ENCODE measurements around the gene SELPLG.

Gene SELPLG

DNA sequence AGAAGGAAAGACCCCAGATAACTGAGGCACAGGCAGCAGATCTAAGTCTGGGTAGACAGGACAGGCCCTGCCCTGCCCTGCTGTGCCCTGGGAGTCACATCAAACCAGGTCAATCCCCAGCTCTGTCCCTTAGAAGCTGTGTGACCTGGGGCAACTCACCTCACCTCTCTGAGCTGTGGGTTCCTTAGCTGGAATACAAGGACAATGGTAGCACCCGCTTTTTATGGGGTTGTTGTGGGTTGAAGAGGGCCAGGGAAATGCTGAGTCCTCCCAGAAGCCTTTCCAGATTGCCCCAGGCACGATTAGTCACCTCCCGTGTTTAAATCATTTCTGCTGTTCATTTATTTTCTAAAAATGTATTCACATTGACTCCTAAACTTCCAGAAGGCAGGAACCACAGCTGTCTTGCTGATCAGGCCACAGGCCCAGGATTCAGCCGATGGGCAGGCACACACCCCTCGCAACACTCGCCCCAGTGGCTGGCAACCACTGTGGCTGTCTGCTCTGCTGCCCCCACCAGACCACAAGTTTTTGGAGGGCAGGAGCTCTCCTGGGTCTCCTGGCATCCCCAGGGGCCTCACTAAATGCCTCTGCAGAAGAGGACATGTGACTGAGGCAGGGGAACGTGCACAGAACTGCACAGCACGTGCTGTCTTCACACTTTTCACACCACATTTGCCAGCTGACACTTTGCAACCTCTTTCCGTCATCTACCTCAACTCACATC, 3.0 kb downstream of the SELPLG start:
- peak overlapping the region; percentile 28 for H3K9ac ChIP-seq (ENCODE audit: low read depth, low read length, poor library complexity, severe bottlenecking)
- peaks cover 6% of the 10 kb centered on the region; the same call in 1 of the 2 replicates for H3F3A ChIP-seq (ENCODE audit: low read depth)
- no peaks in the 10 kb centered on the region for H3K36me3 ChIP-seq (ENCODE audit: insufficient read depth, low read length)
- peaks cover 67% of the 10 kb centered on the region for H3K4me1 ChIP-seq (ENCODE audit: insufficient read depth, low read length, poor library complexity, severe bottlenecking)
- no peak overlapping the region for H2AFZ ChIP-seq (ENCODE audit: low read length)
- TF ChIP-seq CTCF (conservative IDR thresholded peaks at IDR 0.05; ENCODE audit: low read length) (no peak), EZH2phosphoT487 (IDR thresholded peaks at IDR 0.05; ENCODE audit: borderline replicate concordance) (no peak)
- H3K27me3 ChIP-seq (ENCODE audit: insufficient read depth, low read length, poor library complexity, severe bottlenecking): no peaks in the 10 kb centered on the region
- peaks cover 3% of the 10 kb centered on the region; the same call in 1 of the 2 replicates for H3K79me2 ChIP-seq (ENCODE audit: insufficient read depth, low read length)
- no peak overlapping the region for H3K4me3 ChIP-seq (ENCODE audit: low read length, poor library complexity, severe bottlenecking)
- H3K4me2 ChIP-seq (ENCODE audit: low read depth, low read length, poor library complexity, severe bottlenecking): peak overlapping the region; percentile 80
- no peaks in the 10 kb centered on the region for H3K9me3 ChIP-seq (ENCODE audit: insufficient read depth, low read depth, low read length)
- no peaks in the 10 kb centered on the region for H3K9me2 ChIP-seq (replicated peaks; ENCODE audit: low read depth, low read length)
- no peaks in the 10 kb centered on the region for H4K20me1 ChIP-seq (ENCODE audit: insufficient read depth, low read length, poor library complexity, severe bottlenecking)

- H3F3A ChIP-seq (ENCODE audit: low read depth): peaks cover 3% of the 10 kb centered on the region; the same call in 1 of the 2 replicates
- H3K79me2 ChIP-seq (ENCODE audit: insufficient read depth, low read length): peaks cover 3% of the 10 kb centered on the region; the same call in 1 of the 2 replicates
- no peak for TF ChIP-seq CTCF (conservative IDR thresholded peaks at IDR 0.05; ENCODE audit: low read length)
- no peak for TF ChIP-seq EZH2phosphoT487 (IDR thresholded peaks at IDR 0.05; ENCODE audit: borderline replicate concordance)
- no peak overlapping the region for H2AFZ ChIP-seq (ENCODE audit: low read length)
- H3K36me3 ChIP-seq (ENCODE audit: insufficient read depth, low read length): no peaks in the 10 kb centered on the region
- peak overlapping the region; percentile 56 for H3K4me2 ChIP-seq (ENCODE audit: low read depth, low read length, poor library complexity, severe bottlenecking)
- no peak overlapping the region for H3K4me3 ChIP-seq (ENCODE audit: low read length, poor library complexity, severe bottlenecking)
- H3K9ac ChIP-seq (ENCODE audit: low read depth, low read length, poor library complexity, severe bottlenecking): peak overlapping the region; percentile 28
- no peaks in the 10 kb centered on the region for H3K9me2 ChIP-seq (replicated peaks; ENCODE audit: low read depth, low read length)
- H3K9me3 ChIP-seq (ENCODE audit: insufficient read depth, low read depth, low read length): no peaks in the 10 kb centered on the region
- H4K20me1 ChIP-seq (ENCODE audit: insufficient read depth, low read length, poor library complexity, severe bottlenecking): no peaks in the 10 kb centered on the region
- no peaks in the 10 kb centered on the region for H3K27me3 ChIP-seq (ENCODE audit: insufficient read depth, low read length, poor library complexity, severe bottlenecking)
- H3K4me1 ChIP-seq (ENCODE audit: insufficient read depth, low read length, poor library complexity, severe bottlenecking): peaks cover 62% of the 10 kb centered on the region
Measured at GRCh38 chr12:108629824-108630476, 3.7 kb downstream of the SELPLG start.

GRCh38 chr12:108629151-108629550, 4.5 kb downstream of the SELPLG start:
- Histone ChIP-seq H3K4me2 (ENCODE audit: low read depth, low read length, poor library complexity, severe bottlenecking) (peak overlapping the region; percentile 56), H2AFZ (ENCODE audit: low read length) (no peak overlapping the region), H3K9ac (ENCODE audit: low read depth, low read length, poor library complexity, severe bottlenecking) (no peak overlapping the region), H3K4me3 (ENCODE audit: low read length, poor library complexity, severe bottlenecking) (peak overlapping the region; percentile 8), H3K4me1 (ENCODE audit: insufficient read depth, low read length, poor library complexity, severe bottlenecking) (peaks cover 54% of the 10 kb centered on the region), H3K9me2 (replicated peaks; ENCODE audit: low read depth, low read length) (no peaks in the 10 kb centered on the region), H3K9me3 (ENCODE audit: insufficient read depth, low read depth, low read length) (no peaks in the 10 kb centered on the region), H3K27me3 (ENCODE audit: insufficient read depth, low read length, poor library complexity, severe bottlenecking) (no peaks in the 10 kb centered on the region), H4K20me1 (ENCODE audit: insufficient read depth, low read length, poor library complexity, severe bottlenecking) (no peaks in the 10 kb centered on the region), H3F3A (ENCODE audit: low read depth) (no peaks in the 10 kb centered on the region), H3K36me3 (ENCODE audit: insufficient read depth, low read length) (no peaks in the 10 kb centered on the region), H3K79me2 (ENCODE audit: insufficient read depth, low read length) (peaks cover 3% of the 10 kb centered on the region; the same call in 1 of the 2 replicates)
- TF ChIP-seq CTCF (conservative IDR thresholded peaks at IDR 0.05; ENCODE audit: low read length): no peak
- no peak for TF ChIP-seq EZH2phosphoT487 (IDR thresholded peaks at IDR 0.05; ENCODE audit: borderline replicate concordance)
